ENCODE data around the gene LAMB2. TPM values are rescaled to one million over a fixed set of nuclear protein-coding genes. Genes with fewer than 3 reads are reported as not detected.

The LAMB2 gene
- polyA plus RNA-seq, 1 of the 3 experiments (the other 2 are of a cell fraction): 332 TPM

- no peaks in the 10 kb centered on the region for H3K9me2 ChIP-seq
- H3K36me3 ChIP-seq (replicated peaks in 1 of 2; ENCODE audit: control insufficient read depth in 1 of 2, insufficient read depth in 2 of 2, low read length in 1 of 2): peaks cover 0 to 11% of the 10 kb centered on the region in 2 experiments
- H3K9ac ChIP-seq: no peak overlapping the region
- no peak overlapping the region for H3K4me3 ChIP-seq (ENCODE audit: low read depth in 2 of 2, low read length in 1 of 2)
- no peaks in the 10 kb centered on the region for H4K20me1 ChIP-seq (ENCODE audit: insufficient read depth)
- DNase-seq: peak; percentile 54
- H3F3A ChIP-seq (replicated peaks; ENCODE audit: insufficient read depth): peaks cover 7% of the 10 kb centered on the region
- TF ChIP-seq RXRA (IDR thresholded peaks at IDR 0.05; ENCODE audit: borderline replicate concordance, low read depth) (no peak), RAD21 (IDR thresholded peaks at IDR 0.05; ENCODE audit: low read length) (peak; percentile 69), USF2 (IDR thresholded peaks at IDR 0.05; ENCODE audit: borderline replicate concordance, low read depth, low read length) (no peak), SMC3 (IDR thresholded peaks at IDR 0.05; ENCODE audit: low read depth, low read length) (peak; percentile 8; the same call in 1 of the 2 replicates), EP300 (IDR thresholded peaks at IDR 0.05; ENCODE audit: borderline replicate concordance in 1 of 2, low read depth in 1 of 2, low read length in 1 of 2) (no peak), REST (IDR thresholded peaks at IDR 0.05; ENCODE audit: low read depth, low read length) (no peak), TEAD4 (IDR thresholded peaks at IDR 0.05; ENCODE audit: borderline replicate concordance, insufficient read depth) (no peak), USF1 (IDR thresholded peaks at IDR 0.05; ENCODE audit: borderline replicate concordance, low read depth) (no peak), CTCF (IDR thresholded peaks at IDR 0.05) (peak; percentile 51), CHD2 (IDR thresholded peaks at IDR 0.05; ENCODE audit: low read length, partially characterized antibody) (no peak), EZH2phosphoT487 (IDR thresholded peaks at IDR 0.05; ENCODE audit: borderline replicate concordance, low read depth) (no peak), FOSL2 (IDR thresholded peaks at IDR 0.05; ENCODE audit: borderline replicate concordance, low read depth) (no peak), ZBTB33 (IDR thresholded peaks at IDR 0.05; ENCODE audit: borderline replicate concordance, low read depth) (no peak)
- H3K27ac ChIP-seq (ENCODE audit: low read depth in 2 of 2, low read length in 1 of 2): no peak overlapping the region
- no peak overlapping the region for H2AFZ ChIP-seq (ENCODE audit: low read depth)
- no peak overlapping the region for H3K4me2 ChIP-seq
- H3K27me3 ChIP-seq (ENCODE audit: insufficient read depth): no peaks in the 10 kb centered on the region
- POLR2A ChIA-PET: interaction anchor here (0.6 kb wide), 1 partner anchor 67 kb away, joined by 3 read pairs; no protein-coding TSS in a partner anchor
- CTCF ChIA-PET: interaction anchor here (0.6 to 2.1 kb wide), 11 partner anchors 12 to 363 kb away, joined by 3 to 6 read pairs (median 3); partner anchors contain the start of genes USP19 and USP4
- WGBS (ENCODE audit: low lambda C conversion rate): 85% methylated on average over 4 of the region's 5 CpGs
- H3K9me3 ChIP-seq: no peaks in the 10 kb centered on the region
- no peaks in the 10 kb centered on the region for H3K4me1 ChIP-seq (ENCODE audit: control insufficient read depth in 1 of 2, insufficient read depth in 2 of 2, low read depth in 1 of 2, low read length in 1 of 2)
- no peaks in the 10 kb centered on the region for H3K79me2 ChIP-seq (ENCODE audit: insufficient read depth)
Observed at GRCh38 chr3:49158103-49158709, 25.4 kb upstream of the LAMB2 start.
